Neural cell (in vitro differentiated cells): ENCODE results near the gene GPR101. TPM values are rescaled to one million over a fixed set of nuclear protein-coding genes. Genes with fewer than 3 reads are reported as not detected.

Experiments used
- H2AFZ ChIP-seq: fragments of 200-600, 300-800 bp; sonication (generic), shearing (Covaris generic); 2 replicates; pipeline ENCODE4 v1.6.0; 2014; ENCODE audit warnings: low read depth, mild to moderate bottlenecking, antibody characterized with exemption, low read length, moderate library complexity
- H3F3A ChIP-seq: fragments of 200-600 bp; shearing (Covaris generic); 2 replicates; pipeline ENCODE4 v1.6.1; 2016; ENCODE audit warnings: mild to moderate bottlenecking, moderate library complexity, mixed read lengths, antibody characterized with exemption, low read length; ENCODE audit not compliant: insufficient read depth, poor library complexity, severe bottlenecking
- H3K27ac ChIP-seq: fragments of 200-600, 300-800 bp; sonication (generic), shearing (Covaris generic); 2 replicates; pipeline ENCODE4 v1.5.1; 2014; ENCODE audit warnings: mild to moderate bottlenecking, low read length, moderate library complexity
- H3K27me3 ChIP-seq: fragments of 300-800, 200-600 bp; sonication (generic), shearing (Covaris generic); 2 replicates; pipeline ENCODE4 v1.6.0; 2014; ENCODE audit warnings: mild to moderate bottlenecking, low read depth, low read length, moderate library complexity; ENCODE audit not compliant: insufficient read depth
- H3K36me3 ChIP-seq: fragments of 300-800, 200-600 bp; sonication (generic), shearing (Covaris generic); 2 replicates; pipeline ENCODE4 v1.5.1; 2014; ENCODE audit warnings: mild to moderate bottlenecking, antibody characterized with exemption, low read length, moderate library complexity; ENCODE audit not compliant: insufficient read depth
- H3K4me2 ChIP-seq: fragments of 300-800, 200-600 bp; sonication (generic), shearing (Covaris generic); 2 replicates; pipeline ENCODE4 v1.6.0; 2014; ENCODE audit warnings: mild to moderate bottlenecking, low read length
- H3K4me3 ChIP-seq: fragments of 300-800, 200-600 bp; sonication (generic), shearing (Covaris generic); 2 replicates; pipeline ENCODE4 v1.5.1; 2014; ENCODE audit warnings: mild to moderate bottlenecking, low read length, moderate library complexity
- H3K79me2 ChIP-seq: fragments of 200-600 bp; shearing (Covaris generic); replicated peaks from 2 replicates; pipeline ENCODE4 v1.6.0; 2014; ENCODE audit warnings: mild to moderate bottlenecking, low read length, moderate library complexity; ENCODE audit not compliant: insufficient read depth
- H3K9ac ChIP-seq: fragments of 300-800, 200-600 bp; sonication (generic), shearing (Covaris generic); 2 replicates; pipeline ENCODE4 v1.6.1; 2016; ENCODE audit warnings: mild to moderate bottlenecking, low read length, mixed read lengths
- H3K9me2 ChIP-seq: fragments of 200-600 bp; shearing (Covaris generic); 2 replicates; pipeline ENCODE4 v1.6.1; 2016; ENCODE audit warnings: mild to moderate bottlenecking, low read length, mixed read lengths; ENCODE audit not compliant: insufficient read depth
- H3K9me3 ChIP-seq: fragments of 200-600, 300-800 bp; sonication (generic), shearing (Covaris generic); 2 replicates; pipeline ENCODE4 v1.6.1; 2016; ENCODE audit warnings: mild to moderate bottlenecking, mixed run types, low read length, moderate library complexity, mixed read lengths
- H4K20me1 ChIP-seq: fragments of 200-600 bp; shearing (Covaris generic); 2 replicates; pipeline ENCODE4 v1.6.1; 2016; ENCODE audit warnings: mild to moderate bottlenecking, mixed run types; ENCODE audit not compliant: insufficient read depth
- EP300 ChIP-seq: fragments of 450-650 bp; conservative IDR thresholded peaks from 2 replicates; pipeline ENCODE4 v1.6.1; 2014; ENCODE audit warnings: antibody characterized with exemption, mild to moderate bottlenecking, moderate library complexity; ENCODE audit not compliant: poor library complexity, severe bottlenecking
- EZH2 ChIP-seq: fragments of 200-600, 300-800 bp; shearing (Covaris generic), sonication (generic); IDR thresholded peaks from 2 replicates; pipeline ENCODE4 v1.6.1; 2014; ENCODE audit warnings: antibody characterized with exemption, low read length, borderline replicate concordance, mild to moderate bottlenecking; ENCODE audit not compliant: insufficient read depth, poor library complexity, severe bottlenecking
- MXI1 ChIP-seq: fragments of 450-650 bp; conservative IDR thresholded peaks from 2 replicates; pipeline ENCODE4 v1.6.1; 2014; ENCODE audit warnings: antibody characterized with exemption, mild to moderate bottlenecking; ENCODE audit not compliant: poor library complexity, severe bottlenecking
- POLR2AphosphoS5 ChIP-seq: IDR thresholded peaks from 2 replicates; pipeline ENCODE4 v1.6.1; 2012
- RAD21 ChIP-seq: fragments of 450-650 bp; conservative IDR thresholded peaks from 2 replicates; pipeline ENCODE4 v1.6.1; 2014; ENCODE audit warnings: antibody characterized with exemption, mild to moderate bottlenecking, moderate library complexity
- SMC3 ChIP-seq: fragments of 450-650 bp; conservative IDR thresholded peaks from 2 replicates; pipeline ENCODE4 v1.6.1; 2014; ENCODE audit warnings: antibody characterized with exemption, mild to moderate bottlenecking, moderate library complexity; ENCODE audit not compliant: poor library complexity
- TAF1 ChIP-seq: IDR thresholded peaks from 2 replicates; pipeline ENCODE4 v1.6.1; 2012; ENCODE audit warnings: low read depth
- polyA plus RNA-seq: library from polyadenylated mRNA; depleted of rRNA; stranded (reverse); fragments of >200 nt; gene quantifications from 2 replicates; pipeline ENCODE4 v1.2.3, GENCODE V29; 2014
- TF ChIP-seq, protein P1 (sequence below): IDR thresholded peaks from 2 replicates; pipeline ENCODE4 v1.6.1; 2012; ENCODE audit warnings: borderline replicate concordance
- TF ChIP-seq, protein P2 (sequence below): fragments of 450-650 bp; IDR thresholded peaks from 2 replicates; pipeline ENCODE4 v1.5.1; 2014; ENCODE audit warnings: antibody characterized with exemption, mild to moderate bottlenecking, moderate library complexity; ENCODE audit not compliant: poor library complexity, severe bottlenecking

The GPR101 gene
- polyA plus RNA-seq, 1 donor from 2014 or later, result 0.56 TPM

GRCh38 chrX:137058339-137059127 is 24.7 kb upstream of the GPR101 start:
- H4K20me1 ChIP-seq, result no peaks in the 10 kb centered on the region
- H3F3A ChIP-seq, result no peaks in the 10 kb centered on the region
- H3K9ac ChIP-seq, result no peak overlapping the region
- H3K36me3 ChIP-seq, result no peaks in the 10 kb centered on the region
- H3K9me2 ChIP-seq, result no peaks in the 10 kb centered on the region
- no peak overlapping the region for H3K27ac ChIP-seq
- no peak overlapping the region for H3K4me2 ChIP-seq
- H3K27me3 ChIP-seq, result no peaks in the 10 kb centered on the region
- no peaks in the 10 kb centered on the region for H3K9me3 ChIP-seq
- no peaks in the 10 kb centered on the region for H3K79me2 ChIP-seq
- H2AFZ ChIP-seq, result no peak overlapping the region
- TF ChIP-seq TAF1 (no peak), EZH2 (no peak), MXI1 (no peak), SMC3 (no peak), RAD21 (no peak), EP300 (no peak), POLR2AphosphoS5 (no peak)
- TF ChIP-seq, protein P1, sequence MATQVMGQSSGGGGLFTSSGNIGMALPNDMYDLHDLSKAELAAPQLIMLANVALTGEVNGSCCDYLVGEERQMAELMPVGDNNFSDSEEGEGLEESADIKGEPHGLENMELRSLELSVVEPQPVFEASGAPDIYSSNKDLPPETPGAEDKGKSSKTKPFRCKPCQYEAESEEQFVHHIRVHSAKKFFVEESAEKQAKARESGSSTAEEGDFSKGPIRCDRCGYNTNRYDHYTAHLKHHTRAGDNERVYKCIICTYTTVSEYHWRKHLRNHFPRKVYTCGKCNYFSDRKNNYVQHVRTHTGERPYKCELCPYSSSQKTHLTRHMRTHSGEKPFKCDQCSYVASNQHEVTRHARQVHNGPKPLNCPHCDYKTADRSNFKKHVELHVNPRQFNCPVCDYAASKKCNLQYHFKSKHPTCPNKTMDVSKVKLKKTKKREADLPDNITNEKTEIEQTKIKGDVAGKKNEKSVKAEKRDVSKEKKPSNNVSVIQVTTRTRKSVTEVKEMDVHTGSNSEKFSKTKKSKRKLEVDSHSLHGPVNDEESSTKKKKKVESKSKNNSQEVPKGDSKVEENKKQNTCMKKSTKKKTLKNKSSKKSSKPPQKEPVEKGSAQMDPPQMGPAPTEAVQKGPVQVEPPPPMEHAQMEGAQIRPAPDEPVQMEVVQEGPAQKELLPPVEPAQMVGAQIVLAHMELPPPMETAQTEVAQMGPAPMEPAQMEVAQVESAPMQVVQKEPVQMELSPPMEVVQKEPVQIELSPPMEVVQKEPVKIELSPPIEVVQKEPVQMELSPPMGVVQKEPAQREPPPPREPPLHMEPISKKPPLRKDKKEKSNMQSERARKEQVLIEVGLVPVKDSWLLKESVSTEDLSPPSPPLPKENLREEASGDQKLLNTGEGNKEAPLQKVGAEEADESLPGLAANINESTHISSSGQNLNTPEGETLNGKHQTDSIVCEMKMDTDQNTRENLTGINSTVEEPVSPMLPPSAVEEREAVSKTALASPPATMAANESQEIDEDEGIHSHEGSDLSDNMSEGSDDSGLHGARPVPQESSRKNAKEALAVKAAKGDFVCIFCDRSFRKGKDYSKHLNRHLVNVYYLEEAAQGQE, result no peak
- TF ChIP-seq, protein P2, sequence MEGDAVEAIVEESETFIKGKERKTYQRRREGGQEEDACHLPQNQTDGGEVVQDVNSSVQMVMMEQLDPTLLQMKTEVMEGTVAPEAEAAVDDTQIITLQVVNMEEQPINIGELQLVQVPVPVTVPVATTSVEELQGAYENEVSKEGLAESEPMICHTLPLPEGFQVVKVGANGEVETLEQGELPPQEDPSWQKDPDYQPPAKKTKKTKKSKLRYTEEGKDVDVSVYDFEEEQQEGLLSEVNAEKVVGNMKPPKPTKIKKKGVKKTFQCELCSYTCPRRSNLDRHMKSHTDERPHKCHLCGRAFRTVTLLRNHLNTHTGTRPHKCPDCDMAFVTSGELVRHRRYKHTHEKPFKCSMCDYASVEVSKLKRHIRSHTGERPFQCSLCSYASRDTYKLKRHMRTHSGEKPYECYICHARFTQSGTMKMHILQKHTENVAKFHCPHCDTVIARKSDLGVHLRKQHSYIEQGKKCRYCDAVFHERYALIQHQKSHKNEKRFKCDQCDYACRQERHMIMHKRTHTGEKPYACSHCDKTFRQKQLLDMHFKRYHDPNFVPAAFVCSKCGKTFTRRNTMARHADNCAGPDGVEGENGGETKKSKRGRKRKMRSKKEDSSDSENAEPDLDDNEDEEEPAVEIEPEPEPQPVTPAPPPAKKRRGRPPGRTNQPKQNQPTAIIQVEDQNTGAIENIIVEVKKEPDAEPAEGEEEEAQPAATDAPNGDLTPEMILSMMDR, result no peak
- H3K4me3 ChIP-seq, result no peak overlapping the region

DNA sequence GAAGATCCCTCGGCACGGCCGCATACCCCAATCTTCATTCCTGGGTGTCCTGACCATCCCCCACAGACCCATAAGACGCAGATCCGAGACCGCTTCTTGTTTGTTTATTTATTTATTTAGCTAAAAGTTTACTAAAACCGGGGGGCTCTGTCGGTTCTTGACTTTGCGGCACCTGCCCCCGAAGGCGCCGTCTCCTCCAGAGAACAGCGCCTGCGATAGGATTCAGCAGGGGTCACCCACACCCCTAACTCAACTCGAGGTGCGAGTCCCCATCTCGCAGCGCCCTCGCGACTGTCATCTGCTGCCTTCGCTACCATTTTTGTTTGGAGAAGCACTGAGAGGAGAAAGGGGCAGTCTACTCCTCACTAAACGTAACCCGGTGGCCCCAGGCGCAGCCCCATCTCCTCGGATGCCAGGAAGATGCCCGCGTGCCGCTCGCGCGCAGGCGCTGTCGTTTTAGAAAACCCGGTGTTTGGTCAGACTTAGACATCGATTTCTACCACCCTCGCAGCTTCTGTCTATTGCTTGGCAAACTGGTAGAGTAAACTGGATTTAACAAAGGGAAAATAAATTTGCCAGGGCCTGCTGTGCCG is 18.9 kb upstream of the GPR101 start:
- Histone ChIP-seq H3K27me3 (peaks cover 8% of the 10 kb centered on the region), H3K4me2 (no peak overlapping the region), H3K27ac (no peak overlapping the region), H2AFZ (no peak overlapping the region), H3K9me3 (no peaks in the 10 kb centered on the region), H3K36me3 (no peaks in the 10 kb centered on the region), H3K9ac (peak overlapping the region; percentile 23), H3K79me2 (no peaks in the 10 kb centered on the region), H3K9me2 (no peaks in the 10 kb centered on the region), H3F3A (no peaks in the 10 kb centered on the region), H4K20me1 (no peaks in the 10 kb centered on the region), H3K4me3 (peak overlapping the region; percentile 63)
- no peak for TF ChIP-seq RAD21
- TF ChIP-seq, protein P2, result peak; percentile 34
